Endothelial cell of umbilical vein (primary cell): ENCODE measurements around the gene TMPRSS13. TPM values are rescaled to one million over a fixed set of nuclear protein-coding genes. Genes with fewer than 3 reads are reported as not detected.

ENCODE experiments used
- BruUV-seq: library from RNA; stranded (reverse); fragments of 400-500 nt; replicated peaks from 2 replicates; lab custom pipeline; 2021; lab: Mats Ljungman, UMichigan
- CTCF ChIA-PET: fragments of 300-600, 350-600 bp; sonication (Branson Sonifier 250); formaldehyde crosslinking; loops from one replicate; lab custom pipeline; 2021; ENCODE audit warnings: antibody characterized with exemption, inconsistent platforms; lab: Charles Lee
- POLR2A ChIA-PET: fragments of 300-600, 350-600 bp; sonication (Branson Sonifier 250); formaldehyde crosslinking; loops from one replicate; lab custom pipeline; 2021; ENCODE audit warnings: antibody characterized with exemption, inconsistent platforms; lab: Charles Lee
- DNase-seq: peaks from one replicate; pipeline ENCODE4 v3.0.0-alpha.2; 2011; ENCODE audit warnings: low read depth, low spot score
- FAIRE-seq: peaks from 2 replicates; lab custom pipeline; 2011; peaks lifted over from hg19 to GRCh38; lab: Jason Lieb, UNC
- H2AFZ ChIP-seq: 2 replicates; pipeline ENCODE4 v1.6.0; 2012; ENCODE audit warnings: low read depth, low read length, control low read depth, inconsistent platforms
- H3K27ac ChIP-seq: 2 replicates; pipeline ENCODE4 v1.5.1; 2011; ENCODE audit warnings: low read depth, mild to moderate bottlenecking, control low read depth, low read length, moderate library complexity; ENCODE audit not compliant: insufficient read depth
- H3K27me3 ChIP-seq, 2 experiments: 2 replicates each; pipeline versions ENCODE4 v1.6.0 to v1.6.1; 2011; ENCODE audit warnings: low read length in 2 of 2, mixed read lengths in 1 of 2; ENCODE audit not compliant: control insufficient read depth in 2 of 2, insufficient read depth in 2 of 2
- H3K36me3 ChIP-seq, 2 experiments: 2 replicates in 1 of 2; 3 replicates in 1 of 2; pipeline ENCODE4 v1.5.1; 2011; ENCODE audit warnings: low read length in 2 of 2, mild to moderate bottlenecking in 1 of 2, moderate library complexity in 1 of 2; ENCODE audit not compliant: control insufficient read depth in 2 of 2, insufficient read depth in 2 of 2; ENCODE audit errors: extremely low read depth in 1 of 2
- H3K4me1 ChIP-seq: 3 replicates; pipeline ENCODE4 v1.5.1; 2011; ENCODE audit warnings: mild to moderate bottlenecking, low read length; ENCODE audit not compliant: control insufficient read depth, insufficient read depth; ENCODE audit errors: extremely low read depth
- H3K4me2 ChIP-seq: 2 replicates; pipeline ENCODE4 v1.6.1; 2011; ENCODE audit warnings: low read length, control low read depth, mixed read lengths; ENCODE audit not compliant: insufficient read depth
- H3K4me3 ChIP-seq, 3 experiments: fragments of 200-600 bp in 1 of 3; sonication (generic), shearing (Covaris generic) in 1 of 3; replicated peaks in 1 of 3; 2 replicates each; pipeline ENCODE4 v1.5.1; 2011 to 2016; ENCODE audit warnings: control low read depth in 3 of 3, low read length in 3 of 3, mild to moderate bottlenecking in 2 of 3, inconsistent platforms in 1 of 3, low read depth in 1 of 3, moderate library complexity in 1 of 3; ENCODE audit not compliant: insufficient read depth in 1 of 3
- H3K79me2 ChIP-seq: 2 replicates; pipeline ENCODE4 v1.6.0; 2012; ENCODE audit warnings: low read length, inconsistent platforms; ENCODE audit not compliant: control insufficient read depth, insufficient read depth
- H3K9ac ChIP-seq: replicated peaks from 2 replicates; pipeline ENCODE3; 2011; ENCODE audit warnings: low read length, control low read depth; ENCODE audit not compliant: insufficient read depth; ENCODE audit errors: extremely low read depth
- H3K9me1 ChIP-seq: replicated peaks from 3 replicates; pipeline ENCODE4 v1.6.0; 2011; ENCODE audit warnings: mild to moderate bottlenecking, low read length; ENCODE audit not compliant: control insufficient read depth, insufficient read depth; ENCODE audit errors: extremely low read depth
- H3K9me3 ChIP-seq: replicated peaks from 2 replicates; pipeline ENCODE4 v1.5.1; 2012; ENCODE audit warnings: low read length, inconsistent platforms; ENCODE audit not compliant: control insufficient read depth, insufficient read depth
- H4K20me1 ChIP-seq: replicated peaks from 2 replicates; pipeline ENCODE3; 2011; ENCODE audit warnings: mild to moderate bottlenecking, low read length; ENCODE audit not compliant: control insufficient read depth, insufficient read depth; ENCODE audit errors: extremely low read depth
- CTCF ChIP-seq, 2 donors: IDR thresholded peaks; 1 replicate in 1 of 2; 2 replicates in 1 of 2; pipeline ENCODE4 v1.5.1; 2011; ENCODE audit warnings: low read length in 2 of 2, mild to moderate bottlenecking in 2 of 2, moderate library complexity in 2 of 2, control low read depth in 1 of 2, inconsistent platforms in 1 of 2, low read depth in 1 of 2; ENCODE audit not compliant: insufficient read depth in 1 of 2; ENCODE audit errors: extremely low read depth in 1 of 2
- EZH2 ChIP-seq: IDR thresholded peaks from 2 replicates; pipeline ENCODE4 v1.6.1; 2012; ENCODE audit warnings: borderline replicate concordance, low read depth, mild to moderate bottlenecking, moderate library complexity, low read length, inconsistent platforms; ENCODE audit not compliant: severe bottlenecking
- FOS ChIP-seq: IDR thresholded peaks from 2 replicates; pipeline ENCODE4 v1.6.1; 2011; ENCODE audit warnings: mild to moderate bottlenecking, low read length, moderate library complexity, borderline replicate concordance; ENCODE audit not compliant: insufficient read depth
- GATA2 ChIP-seq: IDR thresholded peaks from 2 replicates; pipeline ENCODE4 v1.7.0; 2011; ENCODE audit warnings: low read depth, mild to moderate bottlenecking, moderate library complexity, mixed read lengths, low read length; ENCODE audit not compliant: insufficient read length, insufficient read depth
- JUN ChIP-seq: IDR thresholded peaks from 2 replicates; pipeline ENCODE4 v1.6.1; 2011; ENCODE audit warnings: borderline replicate concordance, low read depth; ENCODE audit not compliant: insufficient read length, insufficient read depth
- MAX ChIP-seq: IDR thresholded peaks from 2 replicates; pipeline ENCODE4 v1.6.1; 2011; ENCODE audit not compliant: insufficient read depth, insufficient read length
- MYC ChIP-seq: IDR thresholded peaks from one replicate; pipeline ENCODE4 v1.6.1; 2011; ENCODE audit warnings: mild to moderate bottlenecking, low read depth, low read length
- POLR2A ChIP-seq: IDR thresholded peaks from 2 replicates; pipeline ENCODE4 v1.6.1; 2012; ENCODE audit warnings: low read depth, mild to moderate bottlenecking, control low read depth, low read length
- dilution Hi-C: fragments of 300-500 bp; cut with MboI; formaldehyde crosslinking; loops from one replicate; pipeline ENCODE4 v1.15.0; 2019; ENCODE audit warnings: low sequenced_read_pairs; ENCODE audit not compliant: extremely low pct_ligation_motif_present
- intact Hi-C: fragments of 100-400 bp; cut with micrococcal nuclease; formaldehyde crosslinking; loops from one replicate; pipeline ENCODE4 v1.10.0; 2022
- polyA plus RNA-seq, 4 experiments: library from polyadenylated mRNA; depleted of rRNA in 3 of 4; stranded (reverse) in 3 of 4; unstranded in 1 of 4; fragments of >200 nt; gene quantifications; 2 replicates each; pipeline versions ENCODE4 v1.2.1 to v1.2.3, GENCODE V29; 2011 to 2012; ENCODE audit warnings: missing spikeins in 1 of 4
- total RNA-seq: library from RNA; stranded (reverse); gene quantifications from 2 replicates; pipeline ENCODE4 v1.2.3, GENCODE V29; 2021

Gene TMPRSS13
- total and polyA plus RNA-seq, 2 donors (not counting 3 experiments of a cell fraction or from before 2014, with no cell fraction given): 0.22 to 0.46 TPM

GRCh38 chr11:117870103-117870952 is 58.9 kb downstream of the TMPRSS13 start:
- intact Hi-C loops (no loop called here), dilution Hi-C loops (no loop called here)
- Histone ChIP-seq H3K4me2 (no peak overlapping the region), H2AFZ (no peak overlapping the region), H3K4me3 (no peak overlapping the region), H3K79me2 (no peaks in the 10 kb centered on the region), H4K20me1 (no peaks in the 10 kb centered on the region), H3K27me3 (peaks cover 24 to 26% of the 10 kb centered on the region in 2 experiments), H3K36me3 (no peaks in the 10 kb centered on the region), H3K9me1 (no peaks in the 10 kb centered on the region), H3K4me1 (no peaks in the 10 kb centered on the region), H3K27ac (no peak overlapping the region), H3K9me3 (no peaks in the 10 kb centered on the region), H3K9ac (no peak overlapping the region)
- ChIA-PET POLR2A (no interaction called here), CTCF (interaction anchor here (1.0 kb wide), 1 partner anchor 9 kb away, joined by 4 read pairs; no protein-coding TSS in a partner anchor)
- FAIRE-seq (no peak), DNase-seq (no peak)
- no TSS peak for BruUV-seq
- TF ChIP-seq GATA2 (no peak), FOS (no peak), MYC (no peak), EZH2 (no peak), JUN (no peak), CTCF (IDR thresholded peaks at IDR 0.05; ENCODE audit: extremely low read depth in 1 of 2, insufficient read depth in 1 of 2, low read depth in 1 of 2, low read length in 2 of 2) (no peak), POLR2A (no peak), MAX (no peak)
